GM18505 (cell line): ENCODE results near the gene BAG3.
"Not testable (repeated sequence)": the region's sequence is repeated elsewhere in the genome, so short reads cannot be mapped to it uniquely, and the experiment has no call there.

Experiments used
- ATAC-seq: cut with Tn5 transposase; IDR thresholded peaks from one replicate; pipeline ENCODE4 v1.9.1; 2021; ENCODE audit not compliant: unreplicated experiment
- POLR2A ChIP-seq: IDR thresholded peaks from 4 replicates; pipeline ENCODE4 v1.6.1; 2011; ENCODE audit warnings: borderline replicate concordance; ENCODE audit not compliant: insufficient read depth, insufficient read length; ENCODE audit errors: extremely low read depth

The BAG3 gene

DNA sequence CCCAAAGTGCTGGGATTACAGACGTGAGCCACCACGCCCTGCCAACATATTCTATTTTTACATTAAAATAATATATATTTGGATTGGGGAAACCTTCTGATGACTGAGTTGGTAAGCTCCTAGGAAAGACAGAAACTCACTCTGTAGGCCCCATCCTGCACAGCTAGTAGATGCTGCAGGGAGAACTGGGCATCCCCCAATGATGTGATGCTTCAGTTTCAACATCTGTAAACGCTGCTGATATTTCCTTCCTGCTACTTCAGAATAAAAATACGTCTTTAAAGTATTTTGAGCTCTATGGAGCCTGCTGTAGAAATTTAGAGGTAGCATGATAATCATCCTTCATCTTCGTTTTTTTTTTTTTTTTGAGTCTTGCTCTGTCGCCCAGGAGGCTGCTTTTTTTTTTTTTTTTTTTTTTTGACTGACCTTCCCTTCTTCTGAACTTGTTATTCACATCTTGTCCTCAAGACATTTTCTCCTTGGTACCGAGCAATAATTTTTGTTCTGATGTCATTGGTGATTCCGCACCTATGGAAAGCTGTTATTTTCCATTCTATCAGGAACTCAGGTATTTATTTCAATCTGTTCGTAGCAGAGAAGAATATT lies 52.8 kb downstream of the BAG3 start:
- no peak for ATAC-seq
- TF ChIP-seq POLR2A, result no peak

DNA sequence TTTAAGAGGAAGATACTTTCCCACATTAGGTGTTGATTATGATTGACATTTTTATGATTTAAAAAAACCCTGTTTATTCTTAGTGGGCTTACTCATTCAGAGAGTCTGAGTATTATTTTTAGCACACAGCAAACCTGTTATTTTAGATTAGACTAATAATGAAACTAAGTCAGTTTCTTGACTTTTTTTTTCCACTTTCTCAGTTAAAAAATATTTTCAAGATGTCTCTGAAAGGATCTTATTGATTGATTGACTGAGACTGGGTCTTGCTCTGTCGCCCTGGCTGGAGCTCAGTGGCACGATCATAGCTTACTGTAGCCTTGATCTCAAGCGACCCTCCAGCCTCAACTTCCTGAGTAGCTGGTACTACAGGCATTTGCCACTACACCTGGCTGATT lies 54.3 kb downstream of the BAG3 start:
- ATAC-seq, result peak; percentile 52

DNA sequence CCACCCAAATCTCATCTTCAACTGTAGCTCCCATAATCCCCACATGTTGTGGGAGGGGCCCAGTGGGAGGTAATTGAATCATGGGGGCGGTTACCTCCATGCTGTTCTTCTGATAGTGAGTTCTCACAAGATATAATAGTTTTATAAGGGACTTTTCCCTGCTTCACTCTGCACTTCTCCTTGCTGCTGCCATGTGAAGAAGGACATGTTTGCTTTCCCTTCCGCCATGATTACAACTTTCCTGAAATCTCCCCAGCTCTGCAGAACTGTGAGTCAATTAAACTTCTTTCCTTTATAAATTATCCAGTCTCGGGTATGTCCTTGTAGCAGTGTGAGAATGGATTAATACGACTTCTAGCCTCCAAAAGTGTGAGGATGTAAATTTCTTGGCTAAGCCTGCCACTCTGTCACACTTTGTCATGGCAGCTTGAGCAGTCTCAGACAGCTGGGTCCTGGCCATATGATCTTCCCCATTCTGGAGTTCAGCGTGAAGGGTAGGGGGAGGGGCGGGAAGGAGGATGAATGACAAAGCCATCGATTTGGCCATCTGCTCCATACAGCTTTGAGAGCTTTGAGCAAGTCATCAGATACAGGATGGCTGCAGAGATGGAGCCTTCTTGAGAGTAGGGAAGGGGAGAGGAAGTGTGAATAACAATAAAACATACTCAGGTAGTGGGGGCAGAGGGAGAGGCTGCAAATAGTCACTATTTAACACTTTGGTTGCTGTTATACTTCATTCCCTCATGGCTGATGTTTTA lies 55.5 kb downstream of the BAG3 start:
- ATAC-seq, result no peak
- TF ChIP-seq POLR2A, result no peak

More for the DNA sequence above, 54.3 kb downstream of the BAG3 start:
- peak; percentile 3 for TF ChIP-seq POLR2A

DNA sequence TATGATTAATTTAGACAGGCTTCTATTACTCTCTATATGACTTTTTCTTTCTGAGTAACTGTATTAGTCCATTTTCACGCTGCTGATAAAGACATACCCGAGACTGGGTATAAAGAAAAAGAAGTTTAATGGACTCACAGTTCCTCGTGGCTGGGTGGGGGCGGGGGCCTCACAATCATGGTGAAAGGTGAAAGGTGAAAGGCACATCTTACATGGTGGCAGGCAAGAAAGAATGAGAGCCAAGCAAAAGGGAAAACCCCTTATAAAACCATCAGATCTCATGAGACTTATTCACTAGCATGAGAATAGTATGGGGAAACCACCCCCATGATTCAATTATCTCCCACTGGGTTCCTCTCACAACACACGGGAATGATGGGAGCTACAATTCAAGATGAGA lies 56.2 kb downstream of the BAG3 start:
- not testable (repeated sequence) for ATAC-seq

DNA sequence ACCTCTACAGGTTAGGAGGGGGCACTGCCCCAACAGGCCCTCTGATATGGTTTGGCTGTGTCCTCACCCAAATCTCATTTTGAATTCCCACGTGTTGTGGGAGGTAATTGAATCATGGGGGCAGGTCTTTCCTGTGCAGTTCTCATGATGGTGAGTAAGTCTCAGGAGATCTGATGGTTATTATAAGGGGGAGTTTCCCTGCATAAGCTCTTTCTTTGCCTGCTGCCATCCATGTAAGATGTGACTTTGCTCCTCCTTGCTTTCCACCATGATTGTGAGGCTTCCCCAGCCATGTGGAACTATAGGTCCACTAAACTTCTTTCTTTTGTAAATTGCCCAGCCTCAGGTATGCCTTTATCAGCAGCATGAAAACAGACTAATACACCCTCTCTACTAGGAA lies 59.8 kb downstream of the BAG3 start:
- ATAC-seq, result not testable (repeated sequence)

DNA sequence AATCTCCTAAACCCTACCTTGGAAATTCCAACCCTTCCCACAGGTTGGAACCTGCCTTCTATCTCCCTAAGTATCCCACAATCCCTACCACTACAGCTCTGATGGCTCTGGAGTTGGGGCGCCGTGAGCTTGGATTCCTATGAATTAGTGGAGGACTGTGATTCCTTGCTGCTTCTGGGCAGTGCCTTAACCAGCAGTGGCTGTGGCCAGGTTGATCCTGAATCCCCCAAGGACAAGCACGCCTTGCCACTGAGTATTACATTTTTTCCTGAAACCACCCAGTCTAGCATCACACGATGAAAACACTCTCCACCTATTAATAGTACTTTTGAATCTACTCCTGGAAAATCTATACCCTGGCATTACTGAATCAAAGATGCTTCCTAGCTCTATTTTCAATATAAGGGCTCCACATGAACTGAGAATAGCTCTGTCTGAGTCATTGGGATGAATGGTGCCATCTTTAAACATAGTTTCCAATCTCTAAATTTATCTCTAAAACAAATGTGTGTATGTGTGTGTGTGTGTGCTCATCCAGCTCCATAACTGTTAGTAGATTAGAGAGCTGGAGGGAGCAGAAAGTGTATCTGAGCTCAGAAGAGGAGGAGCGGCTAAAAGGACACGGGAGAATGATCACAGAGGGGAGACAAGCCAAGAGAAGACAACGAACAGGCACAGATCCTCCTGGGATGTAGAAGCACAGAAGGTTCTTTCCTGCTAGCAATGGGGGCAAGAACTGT lies 62.7 kb downstream of the BAG3 start:
- no peak for ATAC-seq
- no peak for TF ChIP-seq POLR2A

DNA sequence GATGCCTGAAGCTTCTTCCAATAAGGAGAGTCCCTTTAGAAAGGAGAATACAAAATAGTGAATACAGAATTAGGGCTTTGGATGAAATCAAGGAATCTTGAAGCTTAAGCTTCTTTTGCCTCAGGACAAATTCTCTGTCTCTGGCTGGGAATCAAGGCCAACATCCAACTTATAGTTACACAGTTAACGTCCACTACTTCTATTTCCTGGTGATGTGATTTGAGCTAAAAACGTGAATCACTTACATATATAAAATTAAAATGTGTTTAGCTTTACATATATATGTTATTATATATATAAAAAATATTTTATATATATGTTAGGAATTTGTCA lies 63.3 kb downstream of the BAG3 start:
- no peak for ATAC-seq
- TF ChIP-seq POLR2A, result no peak

DNA sequence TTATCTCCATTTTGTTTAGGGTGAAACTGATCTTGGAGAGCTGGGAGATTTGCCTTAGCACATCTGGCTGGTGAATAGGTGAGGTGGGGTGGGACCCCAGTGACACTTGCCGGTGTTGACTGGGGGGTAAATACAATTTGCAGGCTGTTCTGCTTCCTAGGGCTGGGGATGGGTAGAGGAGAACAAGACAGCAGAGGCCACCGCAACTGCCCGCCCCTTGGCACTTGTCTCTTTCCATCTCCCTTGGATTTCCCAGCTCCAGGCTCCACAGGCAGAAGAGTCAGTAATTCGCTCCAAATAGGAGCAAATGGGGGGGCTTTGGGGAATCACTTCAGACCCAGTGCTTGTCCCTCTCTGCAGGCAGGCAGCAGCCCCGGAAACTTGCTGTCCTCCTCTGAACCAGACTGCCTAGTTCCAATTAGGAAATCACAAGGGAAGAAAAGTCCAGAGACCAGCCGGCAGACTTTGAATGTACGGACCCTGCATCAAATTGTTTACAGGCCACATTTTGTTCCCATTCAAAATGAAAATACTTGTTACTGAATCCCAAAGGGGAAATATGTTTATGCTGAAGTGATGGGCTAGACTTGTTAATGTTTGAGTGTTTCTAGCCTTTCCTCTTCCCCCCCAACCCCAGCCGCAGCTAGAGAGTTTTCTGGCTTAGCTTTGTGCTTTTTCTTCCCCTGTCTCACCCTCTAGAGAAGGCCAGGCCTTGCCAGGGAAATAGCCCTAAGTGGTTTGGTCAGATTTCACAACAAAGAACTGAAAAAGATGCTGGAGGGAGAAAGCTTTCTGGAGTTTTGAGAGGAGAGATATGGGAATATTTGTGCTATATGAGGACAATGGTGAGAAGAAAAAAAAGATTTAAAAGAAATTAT lies 64.7 kb downstream of the BAG3 start:
- no peak for ATAC-seq
- no peak for TF ChIP-seq POLR2A

DNA sequence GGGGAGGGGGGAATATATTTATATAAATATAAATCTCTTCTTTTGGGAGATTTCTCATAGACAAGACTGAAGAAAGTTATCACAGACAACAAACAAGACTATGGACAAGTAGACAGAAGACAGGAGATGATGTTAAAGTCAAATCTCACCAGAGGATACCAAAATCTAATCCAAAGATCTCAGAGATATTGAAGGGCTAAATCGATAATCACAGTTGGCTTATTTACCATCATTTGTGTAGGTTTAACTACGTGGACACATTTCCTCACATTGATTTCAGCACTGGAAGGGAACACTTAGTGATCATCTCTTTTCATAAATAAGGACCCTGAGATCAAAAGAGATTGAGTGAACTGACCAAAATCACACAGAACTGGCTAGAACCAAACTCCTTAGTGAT lies 72.0 kb downstream of the BAG3 start:
- TF ChIP-seq POLR2A, result no peak
- ATAC-seq, result no peak

DNA sequence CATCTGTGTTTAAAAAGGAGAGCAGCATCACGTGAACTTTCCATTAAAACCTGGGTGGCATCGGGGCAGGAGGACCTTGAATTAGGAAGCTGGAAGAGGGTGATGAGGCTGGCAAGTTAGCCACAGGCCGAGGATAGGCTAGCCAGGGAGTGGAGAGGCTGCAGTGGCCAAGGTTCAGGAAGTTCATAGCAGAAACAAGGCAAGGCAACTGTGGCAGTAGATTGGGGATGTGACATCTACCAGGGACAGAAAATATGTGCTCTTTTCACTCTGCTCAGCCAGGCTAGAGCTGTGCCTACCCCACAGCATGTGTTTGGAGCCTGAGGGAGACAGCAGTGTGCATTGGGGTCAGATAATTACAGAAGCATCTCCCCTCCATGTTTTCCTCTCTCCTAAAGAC lies 72.4 kb downstream of the BAG3 start:
- TF ChIP-seq POLR2A, result no peak
- no peak for ATAC-seq

DNA sequence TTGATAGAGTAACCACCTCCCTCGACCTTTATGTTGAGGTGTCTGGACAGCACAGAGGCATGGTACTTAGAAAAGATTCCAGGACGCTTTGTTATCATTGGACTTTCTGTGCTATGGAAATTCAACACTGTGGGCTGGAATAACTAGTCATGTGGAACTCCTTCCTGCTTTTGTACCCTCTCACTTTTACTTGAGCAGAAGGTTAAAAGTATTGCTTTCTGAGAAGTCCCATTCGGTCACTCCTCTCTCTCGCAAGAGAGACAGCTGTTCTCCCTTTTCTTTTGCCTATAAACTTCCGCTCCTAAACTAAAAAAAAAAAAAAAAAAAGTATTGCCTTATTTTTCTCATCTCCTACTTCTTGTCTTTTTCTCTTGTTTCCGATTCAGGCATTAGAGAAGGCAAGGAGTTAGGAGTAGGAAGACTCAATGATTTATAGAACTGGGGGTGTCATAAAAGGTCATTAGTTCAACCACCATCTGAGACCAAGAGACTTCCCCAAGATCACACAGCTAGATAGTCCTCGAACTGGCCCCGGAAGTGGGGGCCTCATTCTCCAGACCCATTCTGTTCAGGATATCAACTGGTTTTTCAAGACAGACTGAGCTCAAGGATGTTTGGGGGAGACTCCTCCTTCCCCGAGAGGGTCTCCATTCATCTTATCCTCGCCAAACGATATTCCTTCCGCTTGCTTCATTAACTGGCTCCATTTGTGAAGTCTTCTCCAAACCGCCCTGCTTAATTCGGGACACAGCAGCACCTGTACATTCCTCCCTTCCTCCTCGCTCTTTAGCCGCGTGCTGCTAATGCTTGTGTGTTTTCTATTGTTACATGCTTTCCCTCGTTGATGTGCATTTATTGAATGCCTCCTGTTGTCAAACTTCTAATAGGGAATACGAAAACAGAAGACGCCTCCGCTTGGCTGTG lies 73.7 kb downstream of the BAG3 start:
- TF ChIP-seq POLR2A, result no peak
- ATAC-seq, result peak; percentile 10

DNA sequence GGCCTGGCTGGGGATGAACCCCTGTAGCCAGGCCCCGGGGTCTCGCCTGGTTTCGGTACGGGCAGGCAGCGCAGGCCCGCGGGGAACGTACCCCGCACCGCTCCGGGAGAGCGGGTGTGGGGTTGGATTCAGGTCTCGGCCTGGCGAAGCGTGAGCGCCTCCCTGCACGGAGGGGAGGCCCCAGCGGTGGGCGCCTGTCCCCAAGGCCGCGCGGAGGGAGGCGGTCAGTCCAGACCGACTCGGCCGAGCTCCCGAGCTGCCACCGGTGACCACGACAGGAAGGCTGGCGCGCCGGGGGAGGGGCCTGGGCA lies 74.3 kb downstream of the BAG3 start:
- no peak for ATAC-seq
- TF ChIP-seq POLR2A, result peak; percentile 64
